GM13977 (cell line): ENCODE data around the gene CAP1.

Experiments used
- DNase-seq: peaks from one replicate; pipeline ENCODE4 v3.0.0; 2012; ENCODE audit warnings: low spot score
- CTCF ChIP-seq: IDR thresholded peaks from 2 replicates; pipeline ENCODE4 v1.5.1; 2012; ENCODE audit warnings: mild to moderate bottlenecking, control low read depth; ENCODE audit not compliant: insufficient read depth; ENCODE audit errors: extremely low read depth, missing control alignments
- in situ Hi-C: fragments of 300-500 bp; cut with MboI; formaldehyde crosslinking; loops from one replicate; pipeline ENCODE4 v1.12.0; 2022; ENCODE audit warnings: low sequenced_read_pairs, low pct_unique_long_range_greater_than_20kb, mixed read lengths, inconsistent platforms; ENCODE audit not compliant: unreplicated experiment

The CAP1 gene

DNA sequence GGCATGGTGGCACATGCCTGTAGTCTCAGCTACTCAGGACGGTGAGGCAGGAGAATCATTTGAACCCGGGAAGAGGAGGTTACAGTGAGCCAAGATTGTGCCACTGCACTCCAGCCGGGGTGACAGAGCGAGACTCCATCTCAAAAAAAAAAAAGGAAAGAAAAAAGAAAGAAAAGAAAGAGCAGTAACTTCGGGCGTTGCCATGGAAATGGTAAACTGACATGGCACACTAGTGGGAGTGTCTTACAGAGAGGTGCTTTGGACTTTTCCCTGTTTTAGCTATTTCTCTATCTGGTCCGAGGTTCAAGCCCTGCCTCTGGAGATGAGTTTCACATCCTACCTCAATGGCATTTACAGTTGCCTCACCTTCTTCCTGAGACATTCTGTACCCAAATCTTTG is 79.6 kb downstream of the CAP1 start:
- no peak for TF ChIP-seq CTCF
- in situ Hi-C loops = no loop called here
- no peak for DNase-seq
